CD14-positive monocyte (primary cell): ENCODE results near the gene LRRIQ1. TPM values are rescaled to one million over a fixed set of nuclear protein-coding genes. Genes with fewer than 3 reads are reported as not detected.

ENCODE experiments used
- DNase-seq, 3 donors: peaks; one replicate each; pipeline ENCODE4 v3.0.0-alpha.2; 2011 to 2022
- H2AFZ ChIP-seq: 2 replicates; pipeline ENCODE4 v1.6.0; 2012; ENCODE audit warnings: mild to moderate bottlenecking, low read depth, low read length, inconsistent platforms; ENCODE audit not compliant: insufficient read depth, poor library complexity, severe bottlenecking
- H3K27ac ChIP-seq, 2 donors: 1 replicate in 1 of 2; 2 replicates in 1 of 2; pipeline ENCODE4 v1.5.1; 2012 to 2013; ENCODE audit warnings: low read length in 2 of 2, control low read depth in 1 of 2, inconsistent platforms in 1 of 2, low read depth in 1 of 2, mild to moderate bottlenecking in 1 of 2
- H3K27me3 ChIP-seq, 2 donors: one replicate each; pipeline versions ENCODE4 v1.6.0 to v1.6.1; 2011 to 2013; ENCODE audit warnings: low read length in 2 of 2; ENCODE audit not compliant: control insufficient read depth in 2 of 2, insufficient read depth in 2 of 2
- H3K36me3 ChIP-seq, 2 donors: replicated peaks in 1 of 2; 1 replicate in 1 of 2; 2 replicates in 1 of 2; pipeline versions ENCODE4 v1.5.1 to v1.6.1; 2012 to 2013; ENCODE audit warnings: low read length in 2 of 2, control low read depth in 1 of 2, inconsistent platforms in 1 of 2, mild to moderate bottlenecking in 1 of 2; ENCODE audit not compliant: insufficient read depth in 2 of 2, control insufficient read depth in 1 of 2
- H3K4me1 ChIP-seq, 2 donors: 1 replicate in 1 of 2; 2 replicates in 1 of 2; pipeline versions ENCODE4 v1.5.1 to v1.6.1; 2012 to 2013; ENCODE audit warnings: low read length in 2 of 2, control low read depth in 1 of 2, inconsistent platforms in 1 of 2, mild to moderate bottlenecking in 1 of 2, moderate library complexity in 1 of 2; ENCODE audit not compliant: insufficient read depth in 2 of 2, control insufficient read depth in 1 of 2
- H3K4me2 ChIP-seq: replicated peaks from 2 replicates; pipeline ENCODE3; 2012; ENCODE audit warnings: low read length, moderate library complexity, mild to moderate bottlenecking; ENCODE audit not compliant: poor library complexity, severe bottlenecking; ENCODE audit errors: extremely low read depth
- H3K4me3 ChIP-seq, 3 experiments: fragments of 200-600 bp in 1 of 3; sonication (generic) in 1 of 3; replicated peaks in 1 of 3; 1 replicate in 2 of 3; 2 replicates in 1 of 3; pipeline ENCODE4 v1.5.1; 2011 to 2013; ENCODE audit warnings: low read length in 3 of 3, mild to moderate bottlenecking in 3 of 3, control low read depth in 2 of 3, low read depth in 2 of 3, inconsistent platforms in 1 of 3, moderate library complexity in 1 of 3
- H3K79me2 ChIP-seq: 2 replicates; pipeline ENCODE4 v1.6.0; 2012; ENCODE audit warnings: mild to moderate bottlenecking, control low read depth, inconsistent platforms, low read length, moderate library complexity; ENCODE audit not compliant: insufficient read depth
- H3K9ac ChIP-seq: 2 replicates; pipeline ENCODE4 v1.6.0; 2017; ENCODE audit warnings: low read length, mild to moderate bottlenecking; ENCODE audit not compliant: insufficient read depth, poor library complexity, severe bottlenecking
- H3K9me3 ChIP-seq, 2 donors: replicated peaks in 1 of 2; 1 replicate in 1 of 2; 2 replicates in 1 of 2; pipeline versions ENCODE4 v1.5.1 to v1.6.1; 2012 to 2013; ENCODE audit warnings: low read length in 2 of 2, control low read depth in 1 of 2; ENCODE audit not compliant: control insufficient read depth in 1 of 2, insufficient read depth in 1 of 2
- H4K20me1 ChIP-seq: 2 replicates; pipeline ENCODE4 v1.6.0; 2012; ENCODE audit warnings: mild to moderate bottlenecking, low read length, control low read depth, moderate library complexity; ENCODE audit not compliant: insufficient read depth
- H3K27ac Mint-ChIP-seq, 7 donors: one replicate each; pipeline ENCODE4 v1.8.0; 2020; ENCODE audit warnings: mild to moderate bottlenecking in 7 of 7, mixed read lengths in 7 of 7, moderate library complexity in 6 of 7, inconsistent platforms in 2 of 7
- H3K27me3 Mint-ChIP-seq, 3 donors: one replicate each; pipeline ENCODE4 v1.8.0; 2021 to 2022; ENCODE audit warnings: low read depth in 3 of 3, mild to moderate bottlenecking in 3 of 3, mixed read lengths in 3 of 3, moderate library complexity in 3 of 3, inconsistent platforms in 1 of 3
- H3K36me3 Mint-ChIP-seq, 2 donors: one replicate each; pipeline ENCODE4 v1.8.0; 2020; ENCODE audit warnings: mixed read lengths in 2 of 2, inconsistent platforms in 1 of 2, mild to moderate bottlenecking in 1 of 2
- H3K4me1 Mint-ChIP-seq: one replicate; pipeline ENCODE4 v1.8.0; 2020; ENCODE audit warnings: mild to moderate bottlenecking, mixed read lengths
- H3K4me3 Mint-ChIP-seq, 2 donors: one replicate each; pipeline ENCODE4 v1.8.0; 2020; ENCODE audit warnings: mild to moderate bottlenecking in 2 of 2, mixed read lengths in 2 of 2, moderate library complexity in 1 of 2
- H3K9me3 Mint-ChIP-seq, 7 donors: one replicate each; pipeline ENCODE4 v1.8.0; 2020 to 2022; ENCODE audit warnings: mixed read lengths in 7 of 7, mild to moderate bottlenecking in 6 of 7, moderate library complexity in 6 of 7, inconsistent platforms in 2 of 7
- CTCF ChIP-seq: fragments of 200-600 bp; IDR thresholded peaks from one replicate; pipeline ENCODE4 v1.8.0; 2022; ENCODE audit warnings: antibody characterized with exemption, mild to moderate bottlenecking
- WGBS: methylation state at CpG from one replicate; pipeline ENCODE4 v1.1.5; 2013; ENCODE audit warnings: missing lambda C conversion rate; ENCODE audit not compliant: insufficient coverage; 5-methylcytosine and 5-hydroxymethylcytosine counted together
- intact Hi-C, 2 donors: fragments of 100-400 bp; cut with micrococcal nuclease; formaldehyde crosslinking; loops; one replicate each; pipeline versions ENCODE4 v1.15.0 to v1.15.1; 2023
- polyA plus RNA-seq, 3 donors: library from polyadenylated mRNA; depleted of rRNA in 1 of 3; unstranded in 2 of 3; stranded (reverse) in 1 of 3; fragments of 300-500 nt in 2 of 3; fragments of >200 nt in 1 of 3; fragmentation: Illumina TruSeq in 2 of 3; gene quantifications; 1 replicate in 2 of 3; 2 replicates in 1 of 3; pipeline ENCODE4 v1.2.3, GENCODE V29; 2012 to 2021

Gene LRRIQ1
- polyA plus RNA-seq, 3 donors, result not detected

- Histone ChIP-seq H3K4me2 (no peak overlapping the region), H3K9ac (no peak overlapping the region), H3K27ac (no peak overlapping the region), H3K4me3 (no peak overlapping the region), H3K27me3 (peaks cover 0 to 2% of the 10 kb centered on the region in 2 donors), H4K20me1 (no peaks in the 10 kb centered on the region), H3K36me3 (no peaks in the 10 kb centered on the region), H3K79me2 (no peaks in the 10 kb centered on the region), H3K9me3 (no peaks in the 10 kb centered on the region), H2AFZ (no peak overlapping the region), H3K4me1 (no peaks in the 10 kb centered on the region)
- Mint-ChIP-seq H3K27ac (no peak overlapping the region), H3K4me3 (no peak overlapping the region), H3K36me3 (no peaks in the 10 kb centered on the region), H3K9me3 (peaks cover 0 to 2% (median 0%) of the 10 kb centered on the region in 7 donors), H3K4me1 (no peaks in the 10 kb centered on the region), H3K27me3 (peaks cover 0 to 3% (median 2%) of the 10 kb centered on the region in 3 donors)
- no peak for TF ChIP-seq CTCF
- no CpG with 5 or more reads among the region's 3 CpGs for WGBS
- DNase-seq, result no peak
- intact Hi-C loops, result no loop called here
Observed at GRCh38 chr12:85017133-85017532, 19.0 kb upstream of the LRRIQ1 start.

- Histone ChIP-seq H3K79me2 (no peaks in the 10 kb centered on the region), H3K27ac (no peak overlapping the region), H2AFZ (no peak overlapping the region), H3K27me3 (peaks cover 0 to 2% of the 10 kb centered on the region in 2 donors), H3K4me1 (no peaks in the 10 kb centered on the region), H3K4me3 (no peak overlapping the region), H3K36me3 (no peaks in the 10 kb centered on the region), H3K4me2 (no peak overlapping the region), H3K9me3 (no peaks in the 10 kb centered on the region), H3K9ac (no peak overlapping the region), H4K20me1 (no peaks in the 10 kb centered on the region)
- intact Hi-C loops, result no loop called here
- no peak for DNase-seq
- H3K4me3 Mint-ChIP-seq, result no peak overlapping the region
- no peaks in the 10 kb centered on the region for H3K4me1 Mint-ChIP-seq
- peaks cover 0 to 3% (median 2%) of the 10 kb centered on the region in 3 donors for H3K27me3 Mint-ChIP-seq
- H3K27ac Mint-ChIP-seq, result no peak overlapping the region
- no peaks in the 10 kb centered on the region for H3K36me3 Mint-ChIP-seq
- no peaks in the 10 kb centered on the region for H3K9me3 Mint-ChIP-seq
- TF ChIP-seq CTCF, result no peak
Observed at GRCh38 chr12:85017618-85018017, 18.5 kb upstream of the LRRIQ1 start.
